SU-DHL-6 (cell line): ENCODE measurements around the gene WWOX.

Source experiments
- EZH2phosphoT487 ChIP-seq: fragments of 200-600 bp; sonication (generic), shearing (Covaris generic); conservative IDR thresholded peaks from 2 replicates; pipeline ENCODE4 v1.6.1; 2018; ENCODE audit warnings: mild to moderate bottlenecking, antibody characterized with exemption, low read length, moderate library complexity, mixed read lengths
- TF ChIP-seq, protein P1 (sequence below): fragments of 200-600 bp; sonication (generic); IDR thresholded peaks from one replicate; pipeline ENCODE4 v1.5.1; 2017; ENCODE audit warnings: antibody characterized with exemption, mild to moderate bottlenecking, low read length, moderate library complexity; ENCODE audit not compliant: insufficient read depth, poor library complexity, severe bottlenecking

DNA sequence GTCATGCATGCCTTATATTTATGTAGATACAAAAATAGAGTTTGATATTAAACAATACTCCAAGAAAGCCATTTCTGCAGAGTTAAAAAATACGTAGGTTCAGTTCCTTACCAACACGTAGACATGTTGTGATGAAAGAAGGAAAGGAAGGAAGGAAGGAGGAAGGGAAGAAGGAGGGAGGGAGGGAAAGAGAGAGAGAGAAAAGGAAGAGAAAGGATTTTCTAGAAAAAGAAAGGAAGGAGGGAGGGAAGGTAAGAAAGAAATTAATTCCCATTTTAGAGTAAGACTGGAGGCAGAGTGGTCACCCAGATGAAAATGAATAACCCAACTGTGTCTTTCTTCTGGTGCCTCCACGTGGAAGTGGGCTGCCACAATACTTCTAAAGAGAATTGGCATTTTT, 652.1 kb downstream of the WWOX start:
- TF ChIP-seq, protein P1, sequence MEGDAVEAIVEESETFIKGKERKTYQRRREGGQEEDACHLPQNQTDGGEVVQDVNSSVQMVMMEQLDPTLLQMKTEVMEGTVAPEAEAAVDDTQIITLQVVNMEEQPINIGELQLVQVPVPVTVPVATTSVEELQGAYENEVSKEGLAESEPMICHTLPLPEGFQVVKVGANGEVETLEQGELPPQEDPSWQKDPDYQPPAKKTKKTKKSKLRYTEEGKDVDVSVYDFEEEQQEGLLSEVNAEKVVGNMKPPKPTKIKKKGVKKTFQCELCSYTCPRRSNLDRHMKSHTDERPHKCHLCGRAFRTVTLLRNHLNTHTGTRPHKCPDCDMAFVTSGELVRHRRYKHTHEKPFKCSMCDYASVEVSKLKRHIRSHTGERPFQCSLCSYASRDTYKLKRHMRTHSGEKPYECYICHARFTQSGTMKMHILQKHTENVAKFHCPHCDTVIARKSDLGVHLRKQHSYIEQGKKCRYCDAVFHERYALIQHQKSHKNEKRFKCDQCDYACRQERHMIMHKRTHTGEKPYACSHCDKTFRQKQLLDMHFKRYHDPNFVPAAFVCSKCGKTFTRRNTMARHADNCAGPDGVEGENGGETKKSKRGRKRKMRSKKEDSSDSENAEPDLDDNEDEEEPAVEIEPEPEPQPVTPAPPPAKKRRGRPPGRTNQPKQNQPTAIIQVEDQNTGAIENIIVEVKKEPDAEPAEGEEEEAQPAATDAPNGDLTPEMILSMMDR = no peak
- no peak for TF ChIP-seq EZH2phosphoT487
